MM.1S (cell line): ENCODE data around the gene LCMT1.

Experiments used
- EZH2 ChIP-seq: fragments of 300-600 bp; sonication (generic); optimal IDR thresholded peaks from 2 replicates; pipeline ENCODE3; 2017; ENCODE audit warnings: low read depth, mild to moderate bottlenecking, antibody characterized with exemption, low read length, mixed read lengths
- EZH2phosphoT487 ChIP-seq: fragments of 300-600 bp; sonication (generic); IDR thresholded peaks from 2 replicates; pipeline ENCODE4 v1.6.1; 2018; ENCODE audit warnings: antibody characterized with exemption, low read length
- TF ChIP-seq, protein P1 (sequence below): fragments of 300-600 bp; sonication (generic); IDR thresholded peaks from 2 replicates; pipeline ENCODE4 v1.5.1; 2016; ENCODE audit warnings: antibody characterized with exemption, low read length, mixed read lengths

DNA sequence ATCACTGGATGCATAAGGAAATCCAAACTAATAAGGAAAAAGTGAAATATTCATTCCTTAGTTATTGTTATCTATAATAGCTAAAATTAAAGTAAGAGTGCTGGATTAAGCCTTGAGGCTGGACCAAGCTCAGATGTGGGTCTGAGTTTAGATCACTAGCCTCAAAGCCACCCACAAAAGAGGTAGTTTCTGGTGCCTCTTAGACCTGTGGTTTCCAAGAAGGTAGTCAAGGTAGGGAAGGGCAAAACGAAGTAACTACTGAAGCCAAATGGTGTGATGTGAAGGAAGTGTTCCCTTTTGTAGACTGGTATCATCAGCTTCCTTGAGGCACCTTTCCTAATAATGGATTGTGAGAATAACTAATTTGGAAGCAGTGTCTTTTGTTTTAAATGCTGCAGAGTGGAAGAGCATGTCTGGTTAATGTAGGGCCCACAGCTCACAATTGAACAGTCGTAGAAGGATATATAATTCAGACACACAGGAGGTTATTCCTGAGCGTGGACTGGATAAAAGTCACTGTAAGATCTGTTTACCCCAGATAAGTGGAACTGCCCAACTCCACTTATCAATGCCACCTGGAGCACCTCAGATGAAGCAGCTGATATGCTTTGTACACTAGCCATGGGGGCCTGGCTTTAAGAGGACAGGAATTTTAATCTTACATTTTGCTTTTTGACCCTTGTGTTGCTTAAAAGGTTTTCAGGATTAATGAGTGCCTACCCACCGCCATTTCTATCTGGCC lies 31.7 kb upstream of the LCMT1 start:
- TF ChIP-seq, protein P1, sequence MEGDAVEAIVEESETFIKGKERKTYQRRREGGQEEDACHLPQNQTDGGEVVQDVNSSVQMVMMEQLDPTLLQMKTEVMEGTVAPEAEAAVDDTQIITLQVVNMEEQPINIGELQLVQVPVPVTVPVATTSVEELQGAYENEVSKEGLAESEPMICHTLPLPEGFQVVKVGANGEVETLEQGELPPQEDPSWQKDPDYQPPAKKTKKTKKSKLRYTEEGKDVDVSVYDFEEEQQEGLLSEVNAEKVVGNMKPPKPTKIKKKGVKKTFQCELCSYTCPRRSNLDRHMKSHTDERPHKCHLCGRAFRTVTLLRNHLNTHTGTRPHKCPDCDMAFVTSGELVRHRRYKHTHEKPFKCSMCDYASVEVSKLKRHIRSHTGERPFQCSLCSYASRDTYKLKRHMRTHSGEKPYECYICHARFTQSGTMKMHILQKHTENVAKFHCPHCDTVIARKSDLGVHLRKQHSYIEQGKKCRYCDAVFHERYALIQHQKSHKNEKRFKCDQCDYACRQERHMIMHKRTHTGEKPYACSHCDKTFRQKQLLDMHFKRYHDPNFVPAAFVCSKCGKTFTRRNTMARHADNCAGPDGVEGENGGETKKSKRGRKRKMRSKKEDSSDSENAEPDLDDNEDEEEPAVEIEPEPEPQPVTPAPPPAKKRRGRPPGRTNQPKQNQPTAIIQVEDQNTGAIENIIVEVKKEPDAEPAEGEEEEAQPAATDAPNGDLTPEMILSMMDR, result no peak
- no peak for TF ChIP-seq EZH2
- no peak for TF ChIP-seq EZH2phosphoT487
